ENCODE measurements around the gene KRT6B.
"Not testable (repeated sequence)": the region's sequence is repeated elsewhere in the genome, so short reads cannot be mapped to it uniquely, and the experiment has no call there.

KRT6B gene

DNA sequence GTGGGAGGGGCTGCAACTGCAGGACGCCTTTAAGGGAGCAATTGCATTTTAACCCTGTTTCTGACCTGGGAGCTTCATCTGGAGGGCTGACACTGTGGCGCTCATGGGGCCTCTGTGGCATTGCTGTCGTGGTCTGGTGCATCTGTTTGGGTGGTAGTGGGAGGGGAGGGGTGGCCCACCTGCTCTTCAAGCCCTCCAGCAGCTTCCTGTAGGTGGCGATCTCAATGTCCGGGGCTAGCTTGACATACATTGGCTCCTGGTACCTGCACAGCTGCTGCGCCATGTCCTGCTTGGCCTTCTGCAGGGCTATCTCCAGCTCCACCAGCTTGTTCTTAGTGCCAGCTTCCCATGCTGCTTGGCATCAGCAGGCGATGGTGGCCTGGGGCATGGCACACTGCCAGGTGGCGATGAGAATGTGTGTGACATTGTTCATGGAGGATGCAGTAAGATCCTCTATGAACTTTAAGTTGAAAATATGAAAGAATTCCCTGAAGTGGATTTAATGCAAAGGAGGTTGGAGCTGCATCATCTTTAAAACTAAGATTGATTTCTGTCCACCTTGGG, 38.1 kb downstream of the KRT6B start:
- H3K4me2 ChIP-seq (ENCODE audit: low read length), result no peak overlapping the region
- no peaks in the 10 kb centered on the region for H3K79me1 ChIP-seq (ENCODE audit: low read length)
- H4K5ac ChIP-seq (ENCODE audit: low read length), result no peak overlapping the region
- no peaks in the 10 kb centered on the region for H3K4me1 ChIP-seq (ENCODE audit: control insufficient read depth, low read depth, low read length)
- H2AK5ac ChIP-seq (ENCODE audit: low read length), result no peak overlapping the region
- no peak overlapping the region for H3K18ac ChIP-seq (ENCODE audit: low read length)
- no peak overlapping the region for H3K56ac ChIP-seq (ENCODE audit: low read length)
- no peak overlapping the region for H2BK5ac ChIP-seq (ENCODE audit: low read length)
- no peaks in the 10 kb centered on the region for H3K27me3 ChIP-seq (ENCODE audit: insufficient read depth, low read length, poor library complexity)
- no peak overlapping the region for H3K23ac ChIP-seq (ENCODE audit: low read length)
- no peak overlapping the region for H2BK15ac ChIP-seq (replicated peaks; ENCODE audit: low read depth)
- no peak overlapping the region for H4K8ac ChIP-seq (ENCODE audit: low read depth, low read length)
- no peak overlapping the region for H3K4me3 ChIP-seq (ENCODE audit: low read length)
- no peak overlapping the region for H3K27ac ChIP-seq (ENCODE audit: low read depth, low read length)
- no peaks in the 10 kb centered on the region for H3K36me3 ChIP-seq (ENCODE audit: control insufficient read depth, insufficient read depth, low read length)
- peak; percentile 33 for DNase-seq
- no peak overlapping the region for H2BK120ac ChIP-seq (ENCODE audit: low read depth, low read length)
- no CpG with 5 or more reads among the region's 8 CpGs for WGBS (ENCODE audit: extremely low coverage, insufficient coverage, low lambda C conversion rate)
- no peak overlapping the region for H3K4ac ChIP-seq (ENCODE audit: low read depth, low read length)
- no peak overlapping the region for H3K9ac ChIP-seq (ENCODE audit: low read length)
- no peaks in the 10 kb centered on the region for H3K79me2 ChIP-seq (ENCODE audit: control insufficient read depth, insufficient read depth, low read length)

DNA sequence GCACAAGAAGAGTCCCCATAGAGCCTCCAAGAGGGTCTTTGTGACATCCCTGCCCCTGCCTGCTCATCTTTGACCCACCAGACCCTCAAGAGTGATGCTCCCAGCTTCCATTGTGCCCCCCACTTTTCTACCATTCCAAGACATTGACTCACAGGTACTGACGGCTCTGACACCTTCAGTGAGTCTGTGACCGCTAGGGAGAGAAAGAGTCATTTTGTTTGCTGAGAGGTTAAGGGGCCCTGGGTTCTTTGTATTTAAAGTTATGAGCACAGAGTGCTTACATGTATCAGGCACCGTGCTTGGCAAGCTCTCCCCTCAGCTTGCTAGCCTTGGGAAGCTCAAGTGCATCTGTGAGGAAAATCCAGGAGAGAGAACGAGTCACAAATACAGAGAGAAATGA, 38.7 kb downstream of the KRT6B start:
- Histone ChIP-seq H3K4me1 (ENCODE audit: control insufficient read depth, low read depth, low read length) (no peaks in the 10 kb centered on the region), H4K5ac (ENCODE audit: low read length) (no peak overlapping the region), H2BK5ac (ENCODE audit: low read length) (no peak overlapping the region), H3K36me3 (ENCODE audit: control insufficient read depth, insufficient read depth, low read length) (no peaks in the 10 kb centered on the region), H3K18ac (ENCODE audit: low read length) (no peak overlapping the region), H3K23ac (ENCODE audit: low read length) (no peak overlapping the region), H3K27ac (ENCODE audit: low read depth, low read length) (no peak overlapping the region), H3K56ac (ENCODE audit: low read length) (no peak overlapping the region), H2BK120ac (ENCODE audit: low read depth, low read length) (no peak overlapping the region), H2BK15ac (replicated peaks; ENCODE audit: low read depth) (no peak overlapping the region), H3K4me2 (ENCODE audit: low read length) (no peak overlapping the region), H4K8ac (ENCODE audit: low read depth, low read length) (no peak overlapping the region), H3K9ac (ENCODE audit: low read length) (no peak overlapping the region), H2AK5ac (ENCODE audit: low read length) (no peak overlapping the region), H3K27me3 (ENCODE audit: insufficient read depth, low read length, poor library complexity) (no peaks in the 10 kb centered on the region), H3K79me2 (ENCODE audit: control insufficient read depth, insufficient read depth, low read length) (no peaks in the 10 kb centered on the region), H3K4me3 (ENCODE audit: low read length) (no peak overlapping the region), H3K79me1 (ENCODE audit: low read length) (no peaks in the 10 kb centered on the region), H3K4ac (ENCODE audit: low read depth, low read length) (no peak overlapping the region)
- no peak for DNase-seq
- WGBS (ENCODE audit: extremely low coverage, insufficient coverage, low lambda C conversion rate), result no CpG with 5 or more reads among the region's 4 CpGs

- Histone ChIP-seq H3K4me3 (ENCODE audit: low read length) (no peak overlapping the region), H3K56ac (ENCODE audit: low read length) (no peak overlapping the region), H3K4ac (ENCODE audit: low read depth, low read length) (no peak overlapping the region), H4K8ac (ENCODE audit: low read depth, low read length) (no peak overlapping the region), H3K23ac (ENCODE audit: low read length) (no peak overlapping the region), H3K4me2 (ENCODE audit: low read length) (no peak overlapping the region), H3K79me1 (ENCODE audit: low read length) (no peaks in the 10 kb centered on the region), H3K79me2 (ENCODE audit: control insufficient read depth, insufficient read depth, low read length) (no peaks in the 10 kb centered on the region), H2BK120ac (ENCODE audit: low read depth, low read length) (no peak overlapping the region), H2BK5ac (ENCODE audit: low read length) (no peak overlapping the region), H4K5ac (ENCODE audit: low read length) (no peak overlapping the region), H2BK15ac (replicated peaks; ENCODE audit: low read depth) (no peak overlapping the region), H3K27me3 (ENCODE audit: insufficient read depth, low read length, poor library complexity) (no peaks in the 10 kb centered on the region), H3K18ac (ENCODE audit: low read length) (no peak overlapping the region), H3K9ac (ENCODE audit: low read length) (no peak overlapping the region), H3K4me1 (ENCODE audit: control insufficient read depth, low read depth, low read length) (no peaks in the 10 kb centered on the region), H2AK5ac (ENCODE audit: low read length) (no peak overlapping the region), H3K27ac (ENCODE audit: low read depth, low read length) (no peak overlapping the region), H3K36me3 (ENCODE audit: control insufficient read depth, insufficient read depth, low read length) (no peaks in the 10 kb centered on the region)
- no peak for DNase-seq
- WGBS (ENCODE audit: extremely low coverage, insufficient coverage, low lambda C conversion rate), result no CpG with 5 or more reads among the region's 10 CpGs
These were observed 40.1 kb downstream of the KRT6B start for GRCh38 chr12:52411815-52412214.

DNA sequence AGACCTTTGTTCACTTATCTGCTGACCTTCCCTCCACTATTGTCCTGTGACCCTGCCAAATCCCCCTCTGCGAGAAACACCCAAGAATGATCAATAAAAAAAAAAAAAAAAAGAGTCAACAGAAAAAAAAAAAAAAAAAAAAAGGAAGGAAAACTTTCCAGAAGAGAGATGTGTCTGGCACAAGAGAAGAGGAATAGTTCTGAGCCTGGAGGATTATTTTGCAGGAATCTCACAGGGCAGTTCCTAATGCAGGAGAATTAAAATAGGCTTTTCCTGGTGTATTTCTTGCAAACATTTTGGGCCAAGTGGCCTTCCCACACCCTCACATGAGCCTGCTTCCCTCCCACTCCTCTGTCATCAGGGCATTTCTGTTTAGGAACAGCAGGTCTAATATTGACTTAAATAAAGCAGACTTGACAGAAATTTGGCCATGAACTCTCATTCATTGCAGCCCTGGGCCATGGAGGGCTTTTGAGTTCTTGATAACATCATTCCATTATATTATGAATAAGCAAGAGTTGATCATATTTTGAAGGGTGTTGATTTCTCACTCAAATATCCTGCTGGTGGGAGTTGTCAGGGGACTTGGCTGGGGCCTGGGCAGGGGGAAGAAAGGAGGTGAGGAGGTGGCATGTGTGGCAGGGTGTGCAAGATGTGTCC, 41.2 kb downstream of the KRT6B start:
- H3K79me2 ChIP-seq (ENCODE audit: control insufficient read depth, insufficient read depth, low read length); H3K18ac ChIP-seq (ENCODE audit: low read length); H3K4me2 ChIP-seq (ENCODE audit: low read length); H2BK5ac ChIP-seq (ENCODE audit: low read length); H3K79me1 ChIP-seq (ENCODE audit: low read length); DNase-seq; H3K27ac ChIP-seq (ENCODE audit: low read depth, low read length); H3K56ac ChIP-seq (ENCODE audit: low read length); H4K5ac ChIP-seq (ENCODE audit: low read length); H3K23ac ChIP-seq (ENCODE audit: low read length); H2BK15ac ChIP-seq (replicated peaks; ENCODE audit: low read depth); H3K27me3 ChIP-seq (ENCODE audit: insufficient read depth, low read length, poor library complexity); H3K4me1 ChIP-seq (ENCODE audit: control insufficient read depth, low read depth, low read length); H3K9ac ChIP-seq (ENCODE audit: low read length); H3K4me3 ChIP-seq (ENCODE audit: low read length); H2BK120ac ChIP-seq (ENCODE audit: low read depth, low read length); H3K36me3 ChIP-seq (ENCODE audit: control insufficient read depth, insufficient read depth, low read length); H4K8ac ChIP-seq (ENCODE audit: low read depth, low read length); H2AK5ac ChIP-seq (ENCODE audit: low read length); H3K4ac ChIP-seq (ENCODE audit: low read depth, low read length): not testable (repeated sequence)
- WGBS (ENCODE audit: extremely low coverage, insufficient coverage, low lambda C conversion rate), result no CpG with 5 or more reads among the region's 1 CpG

GRCh38 chr12:52407918-52408317, 44.0 kb downstream of the KRT6B start:
- Histone ChIP-seq H3K27ac (ENCODE audit: low read depth, low read length) (no peak overlapping the region), H3K79me1 (ENCODE audit: low read length) (no peaks in the 10 kb centered on the region), H3K36me3 (ENCODE audit: control insufficient read depth, insufficient read depth, low read length) (no peaks in the 10 kb centered on the region), H2BK5ac (ENCODE audit: low read length) (no peak overlapping the region), H3K56ac (ENCODE audit: low read length) (no peak overlapping the region), H4K5ac (ENCODE audit: low read length) (no peak overlapping the region), H3K4me2 (ENCODE audit: low read length) (no peak overlapping the region), H3K4me1 (ENCODE audit: control insufficient read depth, low read depth, low read length) (no peaks in the 10 kb centered on the region), H3K27me3 (ENCODE audit: insufficient read depth, low read length, poor library complexity) (no peaks in the 10 kb centered on the region), H3K9ac (ENCODE audit: low read length) (no peak overlapping the region), H3K23ac (ENCODE audit: low read length) (no peak overlapping the region), H3K18ac (ENCODE audit: low read length) (no peak overlapping the region), H2BK15ac (replicated peaks; ENCODE audit: low read depth) (no peak overlapping the region), H3K79me2 (ENCODE audit: control insufficient read depth, insufficient read depth, low read length) (no peaks in the 10 kb centered on the region), H3K4ac (ENCODE audit: low read depth, low read length) (no peak overlapping the region), H3K4me3 (ENCODE audit: low read length) (no peak overlapping the region), H2AK5ac (ENCODE audit: low read length) (no peak overlapping the region), H2BK120ac (ENCODE audit: low read depth, low read length) (no peak overlapping the region), H4K8ac (ENCODE audit: low read depth, low read length) (no peak overlapping the region)
- WGBS (ENCODE audit: extremely low coverage, insufficient coverage, low lambda C conversion rate), result no CpG with 5 or more reads among the region's 5 CpGs
- DNase-seq, result no peak

DNA sequence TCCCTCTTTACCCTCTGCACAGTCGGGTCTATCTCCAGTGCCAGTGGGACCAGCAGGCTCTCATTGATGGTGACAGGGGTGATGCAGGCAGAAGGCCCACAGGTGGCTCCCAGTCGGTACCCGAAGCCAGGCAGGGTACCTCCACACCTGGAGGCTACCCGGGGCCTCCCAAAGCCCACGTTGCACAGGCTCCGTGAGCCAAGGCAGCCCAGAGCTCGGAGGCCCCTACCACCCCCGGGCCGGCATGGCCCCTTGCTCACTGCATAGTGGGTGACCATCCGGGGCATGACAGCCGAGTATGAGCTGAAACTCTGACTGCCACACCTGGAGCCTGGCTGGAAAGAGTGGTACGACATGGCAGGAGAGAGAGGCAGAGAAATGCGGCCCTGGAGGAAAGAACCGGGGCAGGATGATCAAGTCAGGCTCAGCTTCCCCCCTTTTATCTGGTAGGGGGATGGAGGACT, 46.0 kb downstream of the KRT6B start, which contains the start of gene KRT82:
Gene KRT82, minus strand, starts transcription at position 414 of the 464 bp plus-strand sequence. Its CDS starts 58 bp downstream, at position 356.
- Histone ChIP-seq H3K4me1 (ENCODE audit: control insufficient read depth, low read depth, low read length) (no peaks in the 10 kb centered on the region), H4K8ac (ENCODE audit: low read depth, low read length) (no peak within 1 kb of the TSS), H3K79me1 (ENCODE audit: low read length) (no peaks in the 10 kb centered on the region), H3K4me3 (ENCODE audit: low read length) (no peak within 1 kb of the TSS), H3K23ac (ENCODE audit: low read length) (no peak within 1 kb of the TSS), H3K79me2 (ENCODE audit: control insufficient read depth, insufficient read depth, low read length) (no peaks in the 10 kb centered on the region), H2BK15ac (replicated peaks; ENCODE audit: low read depth) (no peak within 1 kb of the TSS), H3K56ac (ENCODE audit: low read length) (no peak within 1 kb of the TSS), H4K5ac (ENCODE audit: low read length) (no peak within 1 kb of the TSS), H2AK5ac (ENCODE audit: low read length) (no peak within 1 kb of the TSS), H3K4me2 (ENCODE audit: low read length) (no peak within 1 kb of the TSS), H3K18ac (ENCODE audit: low read length) (no peak within 1 kb of the TSS), H3K27me3 (ENCODE audit: insufficient read depth, low read length, poor library complexity) (no peaks in the 10 kb centered on the region), H3K36me3 (ENCODE audit: control insufficient read depth, insufficient read depth, low read length) (no peaks in the 10 kb centered on the region), H3K9ac (ENCODE audit: low read length) (no peak within 1 kb of the TSS), H3K27ac (ENCODE audit: low read depth, low read length) (no peak within 1 kb of the TSS), H2BK120ac (ENCODE audit: low read depth, low read length) (no peak within 1 kb of the TSS), H2BK5ac (ENCODE audit: low read length) (no peak within 1 kb of the TSS), H3K4ac (ENCODE audit: low read depth, low read length) (no peak within 1 kb of the TSS)
- no CpG with 5 or more reads among the region's 14 CpGs for WGBS (ENCODE audit: extremely low coverage, insufficient coverage, low lambda C conversion rate)
- DNase-seq, result no peak

Data from mesendoderm (in vitro differentiated cells).